Spleen (tissue), 11 donors: ENCODE results near the gene PIK3C2B. TPM values are rescaled to one million over a fixed set of nuclear protein-coding genes. Genes with fewer than 3 reads are reported as not detected.

Source experiments
- DNase-seq: peaks from one replicate; pipeline ENCODE4 v3.0.0-alpha.2; 2020
- H3K27ac ChIP-seq, 8 donors: fragments of 200-600 bp; sonication (generic) in 7 of 8; 1 replicate in 4 of 8; 2 replicates in 4 of 8; pipeline versions ENCODE4 v1.5.0 to v1.8.0; 2016 to 2021; ENCODE audit warnings: inconsistent platforms in 4 of 8, mild to moderate bottlenecking in 4 of 8, moderate library complexity in 1 of 8
- H3K27me3 ChIP-seq, 7 donors: fragments of 200-600 bp; sonication (generic) in 6 of 7; replicated peaks in 1 of 7; 1 replicate in 4 of 7; 2 replicates in 3 of 7; pipeline versions ENCODE4 v1.5.0 to v1.8.0; 2016 to 2021; ENCODE audit warnings: inconsistent platforms in 3 of 7, mild to moderate bottlenecking in 1 of 7
- H3K36me3 ChIP-seq, 6 donors: fragments of 200-600 bp; sonication (generic) in 5 of 6; 1 replicate in 4 of 6; 2 replicates in 2 of 6; pipeline versions ENCODE4 v1.5.0 to v1.8.0; 2016 to 2021; ENCODE audit warnings: inconsistent platforms in 2 of 6
- H3K4me1 ChIP-seq, 6 donors: fragments of 200-600 bp; sonication (generic) in 5 of 6; 1 replicate in 3 of 6; 2 replicates in 3 of 6; pipeline versions ENCODE4 v1.5.0 to v1.8.0; 2016 to 2021; ENCODE audit warnings: inconsistent platforms in 3 of 6
- H3K4me3 ChIP-seq, 8 donors: fragments of 200-600 bp; sonication (generic) in 7 of 8; 1 replicate in 4 of 8; 2 replicates in 4 of 8; pipeline versions ENCODE4 v1.5.0 to v1.8.0; 2016 to 2021; ENCODE audit warnings: inconsistent platforms in 4 of 8, mild to moderate bottlenecking in 4 of 8, moderate library complexity in 2 of 8
- H3K9me3 ChIP-seq, 8 donors: fragments of 200-600 bp; sonication (generic) in 7 of 8; 1 replicate in 4 of 8; 2 replicates in 4 of 8; pipeline versions ENCODE4 v1.5.0 to v1.8.0; 2016 to 2021; ENCODE audit warnings: inconsistent platforms in 4 of 8
- CTCF ChIP-seq, 11 experiments: fragments of 200-600 bp in 7 of 11; fragments of 450-650 bp in 4 of 11; sonication (generic) in 4 of 11; IDR thresholded peaks in 8 of 11; conservative IDR thresholded peaks in 3 of 11; 1 replicate in 7 of 11; 2 replicates in 4 of 11; pipeline versions ENCODE4 v1.4.0 to v1.8.0; 2016 to 2021; ENCODE audit warnings: antibody characterized with exemption in 11 of 11, inconsistent platforms in 4 of 11, mild to moderate bottlenecking in 1 of 11
- POLR2A ChIP-seq, 3 donors: fragments of 450-650 bp; IDR thresholded peaks; one replicate each; pipeline ENCODE4 v1.5.1; 2017; ENCODE audit warnings: antibody characterized with exemption in 3 of 3, mild to moderate bottlenecking in 1 of 3
- POLR2AphosphoS5 ChIP-seq, 3 donors: sonication (generic); formaldehyde crosslinking; IDR thresholded peaks; one replicate each; pipeline ENCODE4 v1.5.1; 2017; ENCODE audit warnings: antibody characterized with exemption in 3 of 3
- WGBS, 5 donors: extraction: QIAGEN DNeasy Blood & Tissue Kit in 3 of 5; methylation state at CpG; one replicate each; pipeline versions ENCODE4 v1.1.5 to v1.1.7; 2013 to 2018; 5-methylcytosine and 5-hydroxymethylcytosine counted together
- intact Hi-C: fragments of 100-400 bp; cut with DNase I; formaldehyde crosslinking; loops from one replicate; pipeline ENCODE4 v1.15.0; 2023; ENCODE audit warnings: low total_unique reads
- polyA plus RNA-seq, 3 donors: library from polyadenylated mRNA; stranded (reverse); fragments of 200-250 nt; gene quantifications; one replicate each; pipeline ENCODE4 v1.2.1, GENCODE V29; 2013
- total RNA-seq, 7 donors: library from RNA; depleted of rRNA in 3 of 7; stranded (reverse); fragments of >200 nt in 3 of 7; fragmentation: NEBNext Ultra II Directional in 4 of 7; extraction: Animal tissue kit (Norgen Biotek cat#: 25700) in 4 of 7; gene quantifications; one replicate each; pipeline versions ENCODE4 v1.1.0 to v1.2.1, GENCODE V29; 2016 to 2021
- donor health status: healthy with polysubstance abuse.
- donor health status: DM: no; HTN: no; CAD: no; lungs with moderate emphysema.
- donor health status: DM: no; HTN: no; CAD: no.
- donor health status: Bipolar disorder and iron deficiency.
- donor health status: healthy.
- donor health status: DM: no; HTN: no; CAD: no.
- donor health status: DM: yes; HTN: yes; CAD: no.

PIK3C2B gene
- total and polyA plus RNA-seq, 10 donors = 9.5 to 72.2 (median 59.7) TPM

GRCh38 chr1:204498981-204499380 is 4.4 kb upstream of the PIK3C2B start:
- Histone ChIP-seq H3K4me1 (peaks cover 6 to 67% (median 36%) of the 10 kb centered on the region in 6 donors), H3K4me3 (no peak overlapping the region), H3K27me3 (no peaks in the 10 kb centered on the region), H3K9me3 (peaks cover 0 to 5% (median 0%) of the 10 kb centered on the region in 8 donors), H3K36me3 (no peaks in the 10 kb centered on the region), H3K27ac (peak overlapping the region in 1 of 8 donors; percentile 9)
- DNase-seq = no peak
- intact Hi-C loops = no loop called here
- TF ChIP-seq CTCF (IDR thresholded peaks at IDR 0.05 in 8 of 11, conservative IDR thresholded peaks at IDR 0.05 in 3 of 11) = no peak
- no peak for TF ChIP-seq POLR2A (IDR thresholded peaks at IDR 0.05)
- no peak for TF ChIP-seq POLR2AphosphoS5 (IDR thresholded peaks at IDR 0.05)
- WGBS, 5 donors = 47 to 66% (median 52%) methylated on average over 3 of the region's 3 CpGs

GRCh38 chr1:204495777-204496176 is 1.2 kb upstream of the PIK3C2B start:
- peak overlapping the region in 7 of 8 donors; percentile 35 to 97 (median 90) for H3K27ac ChIP-seq
- no peak for TF ChIP-seq POLR2A (IDR thresholded peaks at IDR 0.05)
- TF ChIP-seq CTCF (IDR thresholded peaks at IDR 0.05 in 8 of 11, conservative IDR thresholded peaks at IDR 0.05 in 3 of 11) = no peak
- intact Hi-C loops = no loop called here
- no peak for DNase-seq
- no peaks in the 10 kb centered on the region for H3K27me3 ChIP-seq
- H3K4me1 ChIP-seq = peaks cover 20 to 85% (median 54%) of the 10 kb centered on the region in 6 donors
- no peaks in the 10 kb centered on the region for H3K36me3 ChIP-seq
- H3K4me3 ChIP-seq = peak overlapping the region in 4 of 8 donors; percentile 66 to 95 (median 83)
- WGBS, 5 donors = 56 to 65% (median 60%) methylated on average over 5 to 6 of the region's 6 CpGs
- peaks cover 0 to 5% (median 0%) of the 10 kb centered on the region in 8 donors for H3K9me3 ChIP-seq

- H3K4me1 ChIP-seq = peaks cover 20 to 91% (median 58%) of the 10 kb centered on the region in 6 donors
- peaks cover 0 to 4% (median 0%) of the 10 kb centered on the region in 8 donors for H3K9me3 ChIP-seq
- no peaks in the 10 kb centered on the region for H3K27me3 ChIP-seq
- TF ChIP-seq POLR2AphosphoS5 (IDR thresholded peaks at IDR 0.05) (no peak), CTCF (IDR thresholded peaks at IDR 0.05 in 8 of 11, conservative IDR thresholded peaks at IDR 0.05 in 3 of 11) (no peak), POLR2A (IDR thresholded peaks at IDR 0.05) (no peak)
- H3K36me3 ChIP-seq = peaks cover 0 to 1% (median 0%) of the 10 kb centered on the region in 6 donors
- WGBS, 5 donors = 2 to 4% (median 3%) methylated on average over 17 of the region's 17 CpGs
- intact Hi-C loops = no loop called here
- peak overlapping the region; percentile 66 to 95 (median 88) for H3K4me3 ChIP-seq
- no peak for DNase-seq
- H3K27ac ChIP-seq = peak overlapping the region; percentile 74 to 97 (median 90)
Observed at GRCh38 chr1:204495078-204495753, 611 bp upstream of the PIK3C2B start.

GRCh38 chr1:204493984-204494280 is 673 bp downstream of the PIK3C2B start:
- Histone ChIP-seq H3K4me3 (peak overlapping the region; percentile 66 to 95 (median 88)), H3K4me1 (peaks cover 17 to 94% (median 64%) of the 10 kb centered on the region in 6 donors), H3K27me3 (no peaks in the 10 kb centered on the region), H3K36me3 (peaks cover 0 to 13% (median 3%) of the 10 kb centered on the region in 6 donors), H3K9me3 (no peaks in the 10 kb centered on the region), H3K27ac (peak overlapping the region; percentile 74 to 97 (median 90))
- no peak for TF ChIP-seq POLR2A (IDR thresholded peaks at IDR 0.05)
- peak in 1 of 11 experiments; percentile 6 for TF ChIP-seq CTCF (IDR thresholded peaks at IDR 0.05 in 8 of 11, conservative IDR thresholded peaks at IDR 0.05 in 3 of 11)
- intact Hi-C loops = no loop called here
- DNase-seq = peak; percentile 90
- WGBS, 5 donors = 0 to 1% (median 1%) methylated on average over 9 to 14 of the region's 14 CpGs
